ENCODE measurements around the gene PDE4B. TPM values are rescaled to one million over a fixed set of nuclear protein-coding genes. Genes with fewer than 3 reads are reported as not detected.

The PDE4B gene
- total RNA-seq, 1 experiment from 2014 or later = not detected

DNA sequence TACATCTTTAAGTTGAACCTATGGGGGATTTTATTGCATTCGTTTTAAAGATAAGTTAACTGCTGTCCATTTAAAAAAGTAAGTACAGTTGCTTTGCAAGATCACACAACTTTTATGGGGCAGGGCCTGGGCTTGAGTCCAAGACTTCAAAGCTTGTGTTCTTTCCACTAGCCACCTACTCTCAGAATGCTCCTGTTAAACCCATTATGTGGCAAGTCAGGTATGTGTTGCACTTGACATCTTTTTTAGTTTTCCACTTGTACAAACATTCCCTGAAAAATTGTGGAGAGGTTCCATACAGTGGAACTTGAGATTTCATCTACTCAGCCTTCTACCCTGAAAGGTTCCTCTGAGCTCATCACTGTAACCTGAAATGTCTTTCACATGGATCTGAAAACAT, 505.8 kb downstream of the PDE4B start:
- no peak for DNase-seq
- no peak for TF ChIP-seq CTCF (IDR thresholded peaks at IDR 0.05; ENCODE audit: insufficient read depth in 1 of 2, low read depth in 1 of 2, low read length in 1 of 2, severe bottlenecking in 1 of 2, unreplicated experiment in 1 of 2)
- ChIA-PET POLR2A (no interaction called here), CTCF (no interaction called here)
- no peaks in the 10 kb centered on the region for H3K9me3 ChIP-seq
- intact Hi-C loops (cut with micrococcal nuclease; ENCODE audit: unreplicated experiment) = no loop called here
- no peaks in the 10 kb centered on the region for H3K4me1 ChIP-seq
- no peak overlapping the region for H3K27ac Mint-ChIP-seq (ENCODE audit: unreplicated experiment)
- H3K27me3 ChIP-seq (replicated peaks; ENCODE audit: control insufficient read depth, insufficient read depth, low read length) = no peaks in the 10 kb centered on the region
- H3K36me3 ChIP-seq (ENCODE audit: control insufficient read depth, insufficient read depth, low read length) = no peaks in the 10 kb centered on the region
- no TSS peak for BruUV-seq (replicated peaks)
- no peak overlapping the region for H3K4me3 ChIP-seq (ENCODE audit: low read depth, low read length)
- no peaks in the 10 kb centered on the region for H3K9me3 Mint-ChIP-seq (ENCODE audit: unreplicated experiment)
- H3K4me1 Mint-ChIP-seq (ENCODE audit: low read depth, unreplicated experiment) = no peaks in the 10 kb centered on the region
- H3K27me3 Mint-ChIP-seq (ENCODE audit: insufficient read depth, unreplicated experiment) = peaks cover under 1% of the 10 kb centered on the region
- no peaks in the 10 kb centered on the region for H3K36me3 Mint-ChIP-seq (ENCODE audit: insufficient read depth, unreplicated experiment)
- H3K4me3 Mint-ChIP-seq (ENCODE audit: unreplicated experiment) = no peak overlapping the region

DNA sequence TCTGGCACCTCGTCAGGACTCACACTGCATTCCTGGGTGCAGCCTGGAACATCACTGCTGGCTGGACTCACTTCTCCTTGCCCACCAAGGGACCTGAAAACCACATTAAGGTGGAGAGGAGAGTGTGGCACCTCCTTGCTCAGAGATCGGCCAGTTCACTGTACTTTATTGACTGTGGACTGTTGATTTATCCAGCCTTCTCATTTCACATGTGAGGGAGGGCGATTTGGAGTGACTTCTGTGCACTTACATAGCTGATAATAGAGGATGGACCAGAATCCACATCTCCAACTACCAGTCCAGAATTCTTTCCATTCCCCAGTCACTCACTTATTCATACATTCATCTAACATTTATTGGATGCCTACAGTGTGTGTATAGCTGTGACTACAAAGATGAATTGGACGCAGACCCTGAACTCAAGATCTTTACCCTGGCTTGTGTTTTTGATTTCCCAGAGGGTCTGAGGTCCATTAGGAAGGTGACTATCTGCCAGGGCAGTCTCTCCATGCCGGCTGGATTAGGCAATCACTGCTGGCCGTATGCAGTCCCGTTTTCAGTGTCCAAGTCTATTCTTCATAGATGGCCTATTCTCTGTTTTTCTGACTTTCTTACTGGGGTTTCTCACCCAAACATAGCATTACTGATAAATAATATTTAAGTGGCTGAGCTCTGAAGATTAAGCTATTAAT, 507.7 kb downstream of the PDE4B start:
- Histone ChIP-seq H3K9me3 (no peaks in the 10 kb centered on the region), H3K36me3 (ENCODE audit: control insufficient read depth, insufficient read depth, low read length) (no peaks in the 10 kb centered on the region), H3K4me1 (no peaks in the 10 kb centered on the region), H3K27me3 (replicated peaks; ENCODE audit: control insufficient read depth, insufficient read depth, low read length) (no peaks in the 10 kb centered on the region), H3K4me3 (ENCODE audit: low read depth, low read length) (no peak overlapping the region)
- DNase-seq = no peak
- H3K27me3 Mint-ChIP-seq (ENCODE audit: insufficient read depth, unreplicated experiment) = peaks cover 3% of the 10 kb centered on the region
- no TSS peak for BruUV-seq (replicated peaks)
- intact Hi-C loops (cut with micrococcal nuclease; ENCODE audit: unreplicated experiment) = no loop called here
- no peaks in the 10 kb centered on the region for H3K36me3 Mint-ChIP-seq (ENCODE audit: insufficient read depth, unreplicated experiment)
- no peak overlapping the region for H3K4me3 Mint-ChIP-seq (ENCODE audit: unreplicated experiment)
- no peak overlapping the region for H3K27ac Mint-ChIP-seq (ENCODE audit: unreplicated experiment)
- ChIA-PET CTCF (no interaction called here), POLR2A (no interaction called here)
- TF ChIP-seq CTCF (IDR thresholded peaks at IDR 0.05; ENCODE audit: insufficient read depth in 1 of 2, low read depth in 1 of 2, low read length in 1 of 2, severe bottlenecking in 1 of 2, unreplicated experiment in 1 of 2) = no peak
- no peaks in the 10 kb centered on the region for H3K9me3 Mint-ChIP-seq (ENCODE audit: unreplicated experiment)
- no peaks in the 10 kb centered on the region for H3K4me1 Mint-ChIP-seq (ENCODE audit: low read depth, unreplicated experiment)

DNA sequence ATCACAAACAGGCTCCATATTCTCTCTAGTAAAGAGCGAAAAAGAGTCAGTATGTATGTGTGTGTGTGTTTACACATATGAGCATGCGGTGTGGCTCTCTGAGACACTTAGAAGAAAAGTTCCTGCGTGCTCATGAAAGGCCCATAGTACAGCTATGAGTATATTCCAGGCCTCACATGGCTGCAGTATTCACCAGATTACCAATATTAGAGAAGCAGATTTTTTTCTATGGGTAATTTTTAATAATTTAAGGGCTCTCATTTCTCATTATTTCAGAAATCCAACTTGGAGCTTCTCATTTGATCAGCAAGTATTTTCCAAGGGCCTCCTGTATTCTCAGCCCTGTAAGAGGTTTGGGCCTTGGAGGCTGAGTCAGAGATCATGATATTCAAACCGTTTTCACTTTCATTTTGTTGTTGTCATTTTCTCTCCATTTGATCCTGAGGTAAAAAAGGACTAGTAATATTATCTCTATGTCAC, 508.3 kb downstream of the PDE4B start:
- no peaks in the 10 kb centered on the region for H3K4me1 Mint-ChIP-seq (ENCODE audit: low read depth, unreplicated experiment)
- POLR2A ChIA-PET = no interaction called here
- BruUV-seq (replicated peaks) = no TSS peak
- DNase-seq = no peak
- H3K9me3 Mint-ChIP-seq (ENCODE audit: unreplicated experiment) = no peaks in the 10 kb centered on the region
- no peaks in the 10 kb centered on the region for H3K27me3 ChIP-seq (replicated peaks; ENCODE audit: control insufficient read depth, insufficient read depth, low read length)
- no peaks in the 10 kb centered on the region for H3K36me3 Mint-ChIP-seq (ENCODE audit: insufficient read depth, unreplicated experiment)
- H3K36me3 ChIP-seq (ENCODE audit: control insufficient read depth, insufficient read depth, low read length) = no peaks in the 10 kb centered on the region
- no peaks in the 10 kb centered on the region for H3K4me1 ChIP-seq
- no peak overlapping the region for H3K27ac Mint-ChIP-seq (ENCODE audit: unreplicated experiment)
- intact Hi-C loops (cut with micrococcal nuclease; ENCODE audit: unreplicated experiment) = no loop called here
- CTCF ChIA-PET = interaction anchor here (0.6 kb wide), 1 partner anchor 58 kb away, joined by 3 read pairs; no protein-coding TSS in a partner anchor
- H3K4me3 ChIP-seq (ENCODE audit: low read depth, low read length) = no peak overlapping the region
- H3K9me3 ChIP-seq = no peaks in the 10 kb centered on the region
- H3K4me3 Mint-ChIP-seq (ENCODE audit: unreplicated experiment) = no peak overlapping the region
- H3K27me3 Mint-ChIP-seq (ENCODE audit: insufficient read depth, unreplicated experiment) = peaks cover 3% of the 10 kb centered on the region
- no peak for TF ChIP-seq CTCF (IDR thresholded peaks at IDR 0.05; ENCODE audit: insufficient read depth in 1 of 2, low read depth in 1 of 2, low read length in 1 of 2, severe bottlenecking in 1 of 2, unreplicated experiment in 1 of 2)
